Esophagus (tissue), 2 donors: ENCODE measurements around the gene AGRP. TPM values are rescaled to one million over a fixed set of nuclear protein-coding genes. Genes with fewer than 3 reads are reported as not detected.

Experiments used
- H3K27ac ChIP-seq, 2 donors: one replicate each; pipeline ENCODE4 v1.5.1; 2013; ENCODE audit warnings: low read depth in 2 of 2, mild to moderate bottlenecking in 2 of 2, inconsistent platforms in 1 of 2, low read length in 1 of 2, moderate library complexity in 1 of 2
- H3K27me3 ChIP-seq, 2 donors: one replicate each; pipeline ENCODE4 v1.6.1; 2013; ENCODE audit warnings: low read length in 2 of 2, control low read depth in 1 of 2, mild to moderate bottlenecking in 1 of 2; ENCODE audit not compliant: insufficient read depth in 2 of 2, control insufficient read depth in 1 of 2
- H3K36me3 ChIP-seq, 2 donors: one replicate each; pipeline ENCODE4 v1.6.1; 2013; ENCODE audit warnings: low read length in 1 of 2; ENCODE audit not compliant: control insufficient read depth in 2 of 2, insufficient read depth in 2 of 2
- H3K4me1 ChIP-seq, 2 donors: one replicate each; pipeline ENCODE4 v1.6.1; 2013; ENCODE audit warnings: low read length in 1 of 2; ENCODE audit not compliant: control insufficient read depth in 2 of 2, insufficient read depth in 2 of 2
- H3K4me3 ChIP-seq, 2 donors: one replicate each; pipeline ENCODE4 v1.5.1; 2013; ENCODE audit warnings: low read length in 2 of 2, mild to moderate bottlenecking in 2 of 2, low read depth in 1 of 2, moderate library complexity in 1 of 2
- H3K9me3 ChIP-seq, 2 donors: one replicate each; pipeline ENCODE4 v1.6.1; 2013; ENCODE audit warnings: mild to moderate bottlenecking in 2 of 2, low read depth in 1 of 2, low read length in 1 of 2, moderate library complexity in 1 of 2; ENCODE audit not compliant: control insufficient read depth in 2 of 2, insufficient read depth in 1 of 2
- WGBS, 2 donors: extraction: QIAGEN DNeasy Blood & Tissue Kit; methylation state at CpG; one replicate each; pipeline ENCODE4 v1.1.7; 2013; 5-methylcytosine and 5-hydroxymethylcytosine counted together
- polyA plus RNA-seq, 2 donors: library from polyadenylated mRNA; stranded (reverse); fragments of 200-250 nt; gene quantifications; one replicate each; pipeline ENCODE4 v1.2.3, GENCODE V29; 2013
- donor health status: healthy with polysubstance abuse.
- donor health status: Bipolar disorder and iron deficiency.

AGRP gene
- polyA plus RNA-seq, 2 donors: not detected

DNA sequence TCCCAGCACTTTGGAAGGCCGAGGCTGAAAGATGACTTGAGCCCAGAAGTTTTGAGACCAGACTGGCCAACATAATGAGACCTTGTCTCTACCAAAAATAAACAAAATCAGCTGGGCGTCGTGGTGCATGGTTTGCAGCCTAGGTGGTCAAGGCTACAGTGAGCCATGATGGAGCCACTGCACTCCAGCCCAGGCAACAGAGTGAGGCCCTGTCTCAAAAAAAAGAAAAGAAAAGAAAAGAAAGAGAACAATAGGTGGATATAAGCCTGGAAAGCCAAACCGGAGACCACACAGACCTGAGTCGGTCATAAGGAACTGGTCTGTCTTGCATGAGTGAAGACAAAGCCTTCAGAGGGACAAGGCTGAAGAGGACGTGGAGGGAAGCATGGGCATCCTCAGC is 16.8 kb downstream of the AGRP start:
- Histone ChIP-seq H3K27me3 (no peaks in the 10 kb centered on the region), H3K4me1 (peaks cover 16 to 28% of the 10 kb centered on the region in 2 donors), H3K36me3 (peaks cover 0 to 4% of the 10 kb centered on the region in 2 donors), H3K9me3 (no peaks in the 10 kb centered on the region), H3K27ac (no peak overlapping the region), H3K4me3 (no peak overlapping the region)
- WGBS, 2 donors: 75 to 76% methylated on average over 6 of the region's 6 CpGs

- H3K27ac ChIP-seq: peak overlapping the region in 1 of 2 donors; percentile 19
- H3K36me3 ChIP-seq: peaks cover 0 to 4% of the 10 kb centered on the region in 2 donors
Observed at GRCh38 chr16:67464565-67464964, 18.8 kb downstream of the AGRP start.

GRCh38 chr16:67463691-67464090 is 19.7 kb downstream of the AGRP start:
- peaks cover 0 to 4% of the 10 kb centered on the region in 2 donors for H3K36me3 ChIP-seq
- no peaks in the 10 kb centered on the region for H3K9me3 ChIP-seq
- H3K4me1 ChIP-seq: peaks cover 30 to 57% of the 10 kb centered on the region in 2 donors
- 91 to 100% methylated on average over 4 of the region's 4 CpGs for WGBS, 2 donors
- no peak overlapping the region for H3K27ac ChIP-seq
- no peaks in the 10 kb centered on the region for H3K27me3 ChIP-seq
- H3K4me3 ChIP-seq: no peak overlapping the region

More at GRCh38 chr16:67464565-67464964, 18.8 kb downstream of the AGRP start:
- Histone ChIP-seq H3K9me3 (no peaks in the 10 kb centered on the region), H3K4me1 (peaks cover 26 to 48% of the 10 kb centered on the region in 2 donors), H3K4me3 (no peak overlapping the region), H3K27me3 (no peaks in the 10 kb centered on the region)
- 92 to 93% methylated on average over 2 of the region's 2 CpGs for WGBS, 2 donors

GRCh38 chr16:67463059-67463458 is 20.3 kb downstream of the AGRP start:
- H3K9me3 ChIP-seq: no peaks in the 10 kb centered on the region
- H3K4me1 ChIP-seq: peaks cover 32 to 63% of the 10 kb centered on the region in 2 donors
- H3K4me3 ChIP-seq: no peak overlapping the region
- H3K36me3 ChIP-seq: peaks cover 0 to 4% of the 10 kb centered on the region in 2 donors
- peak overlapping the region; percentile 26 to 92 for H3K27ac ChIP-seq
- no peaks in the 10 kb centered on the region for H3K27me3 ChIP-seq
- WGBS, 2 donors: 59 to 71% methylated on average over 5 of the region's 5 CpGs

DNA sequence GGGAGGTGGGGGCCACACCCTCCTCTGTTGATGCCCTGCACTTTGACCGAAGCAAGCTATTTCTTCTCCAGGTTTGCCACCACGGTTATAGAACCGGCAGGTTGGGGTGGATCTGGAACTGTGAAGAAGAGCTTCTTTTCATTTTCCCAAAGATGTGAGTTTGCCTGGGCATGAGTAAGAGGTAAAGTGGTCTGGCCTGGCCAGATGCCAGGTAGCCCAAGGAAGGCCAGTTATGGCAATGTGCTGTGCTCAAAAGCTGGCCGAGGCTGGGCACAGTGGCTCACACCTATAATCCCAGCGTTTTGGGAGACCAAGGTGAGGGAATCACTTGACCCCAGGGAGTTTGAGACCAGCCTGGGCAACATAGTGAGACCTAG is 21.1 kb downstream of the AGRP start:
- H3K4me1 ChIP-seq: peaks cover 39 to 70% of the 10 kb centered on the region in 2 donors
- H3K36me3 ChIP-seq: peaks cover 0 to 7% of the 10 kb centered on the region in 2 donors
- H3K9me3 ChIP-seq: no peaks in the 10 kb centered on the region
- WGBS, 2 donors: 57 to 60% methylated on average over 5 of the region's 5 CpGs
- peak overlapping the region; percentile 26 to 92 for H3K27ac ChIP-seq
- H3K4me3 ChIP-seq: no peak overlapping the region
- H3K27me3 ChIP-seq: no peaks in the 10 kb centered on the region

- H3K9me3 ChIP-seq: no peaks in the 10 kb centered on the region
- peaks cover 0 to 7% of the 10 kb centered on the region in 2 donors for H3K36me3 ChIP-seq
- no peaks in the 10 kb centered on the region for H3K27me3 ChIP-seq
- WGBS, 2 donors: 44 to 60% methylated on average over 8 of the region's 8 CpGs
- H3K27ac ChIP-seq: peak overlapping the region; percentile 87 to 92
- H3K4me1 ChIP-seq: peaks cover 44 to 76% of the 10 kb centered on the region in 2 donors
- H3K4me3 ChIP-seq: no peak overlapping the region
Observed at GRCh38 chr16:67461600-67462278, 21.6 kb downstream of the AGRP start.

- Histone ChIP-seq H3K9me3 (no peaks in the 10 kb centered on the region), H3K27me3 (no peaks in the 10 kb centered on the region), H3K36me3 (peaks cover 0 to 6% of the 10 kb centered on the region in 2 donors), H3K27ac (peak overlapping the region; percentile 87 to 92), H3K4me3 (no peak overlapping the region), H3K4me1 (peaks cover 46 to 80% of the 10 kb centered on the region in 2 donors)
- 72 to 82% methylated on average over 2 of the region's 2 CpGs for WGBS, 2 donors
Observed at GRCh38 chr16:67460961-67461360, 22.4 kb downstream of the AGRP start.

GRCh38 chr16:67460168-67460567 is 23.2 kb downstream of the AGRP start:
- WGBS, 2 donors: 66 to 73% methylated on average over 5 of the region's 5 CpGs
- Histone ChIP-seq H3K36me3 (peaks cover 0 to 5% of the 10 kb centered on the region in 2 donors), H3K27me3 (no peaks in the 10 kb centered on the region), H3K9me3 (no peaks in the 10 kb centered on the region), H3K4me3 (no peak overlapping the region), H3K4me1 (peaks cover 41 to 72% of the 10 kb centered on the region in 2 donors), H3K27ac (peak overlapping the region; percentile 61 to 92)

GRCh38 chr16:67459861-67460150 is 23.5 kb downstream of the AGRP start:
- Histone ChIP-seq H3K4me1 (peaks cover 39 to 72% of the 10 kb centered on the region in 2 donors), H3K9me3 (no peaks in the 10 kb centered on the region), H3K4me3 (no peak overlapping the region), H3K27me3 (no peaks in the 10 kb centered on the region), H3K27ac (peak overlapping the region; percentile 61 to 92), H3K36me3 (peaks cover 0 to 7% of the 10 kb centered on the region in 2 donors)
- 58 to 61% methylated on average over 3 of the region's 3 CpGs for WGBS, 2 donors
